Ectodermal cell (in vitro differentiated cells): ENCODE measurements around the gene RNU7-1.
A peak's percentile ranks its signal among the peaks of the same experiment; 100 is the strongest.
"Not testable (repeated sequence)": the region's sequence is repeated elsewhere in the genome, so short reads cannot be mapped to it uniquely, and the experiment has no call there.

ENCODE experiments used
- H3K27ac ChIP-seq: 2 replicates; pipeline ENCODE4 v1.7.0; 2013; ENCODE audit warnings: mild to moderate bottlenecking, low read depth, low read length; ENCODE audit not compliant: insufficient read depth, poor library complexity, severe bottlenecking
- H3K27me3 ChIP-seq: 2 replicates; pipeline ENCODE4 v1.7.0; 2013; ENCODE audit warnings: mild to moderate bottlenecking, low read length; ENCODE audit not compliant: insufficient read depth, control insufficient read depth, poor library complexity, severe bottlenecking
- H3K36me3 ChIP-seq: one replicate; pipeline ENCODE4 v1.7.0; 2013; ENCODE audit warnings: low read length; ENCODE audit not compliant: control insufficient read depth, insufficient read depth
- H3K4me1 ChIP-seq: one replicate; pipeline ENCODE4 v1.7.0; 2013; ENCODE audit warnings: low read length; ENCODE audit not compliant: control insufficient read depth, insufficient read depth
- H3K4me3 ChIP-seq: 2 replicates; pipeline ENCODE4 v1.7.0; 2013; ENCODE audit warnings: low read depth, low read length, control low read depth; ENCODE audit not compliant: insufficient read depth
- H3K9me3 ChIP-seq: 2 replicates; pipeline ENCODE4 v1.7.0; 2013; ENCODE audit warnings: mild to moderate bottlenecking, low read length, moderate library complexity; ENCODE audit not compliant: control insufficient read depth
- WGBS, 2 experiments: methylation state at CpG; one replicate each; pipeline ENCODE4 v1.1.7; 2013; ENCODE audit warnings: missing lambda C conversion rate in 2 of 2; 5-methylcytosine and 5-hydroxymethylcytosine counted together

Gene RNU7-1

DNA sequence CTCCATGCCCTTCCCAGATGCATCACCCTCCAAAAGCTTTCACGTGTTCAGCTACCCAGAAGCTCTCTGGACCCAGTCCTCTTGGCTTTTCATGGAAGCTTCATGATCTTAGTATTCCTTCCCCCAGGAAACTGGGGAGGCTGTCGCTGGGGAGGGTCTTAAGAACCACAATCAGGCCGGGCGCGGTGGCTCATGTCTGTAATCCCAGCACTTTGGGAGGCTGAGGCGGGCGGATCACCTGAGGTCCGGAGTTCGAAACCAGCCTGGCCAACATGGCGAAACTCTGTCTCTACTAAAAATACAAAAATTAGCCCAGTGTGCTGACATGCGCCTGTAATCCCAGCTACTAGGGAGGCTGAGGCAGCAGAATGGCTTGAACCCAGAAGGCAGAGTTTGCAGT, 35.5 kb upstream of the RNU7-1 start:
- not testable (repeated sequence) for H3K9me3 ChIP-seq, H3K27me3 ChIP-seq, H3K36me3 ChIP-seq, H3K4me3 ChIP-seq, H3K27ac ChIP-seq
- 90 to 92% methylated on average over 11 of the region's 11 CpGs for WGBS, 2 experiments
- peaks cover 11% of the 10 kb centered on the region for H3K4me1 ChIP-seq

DNA sequence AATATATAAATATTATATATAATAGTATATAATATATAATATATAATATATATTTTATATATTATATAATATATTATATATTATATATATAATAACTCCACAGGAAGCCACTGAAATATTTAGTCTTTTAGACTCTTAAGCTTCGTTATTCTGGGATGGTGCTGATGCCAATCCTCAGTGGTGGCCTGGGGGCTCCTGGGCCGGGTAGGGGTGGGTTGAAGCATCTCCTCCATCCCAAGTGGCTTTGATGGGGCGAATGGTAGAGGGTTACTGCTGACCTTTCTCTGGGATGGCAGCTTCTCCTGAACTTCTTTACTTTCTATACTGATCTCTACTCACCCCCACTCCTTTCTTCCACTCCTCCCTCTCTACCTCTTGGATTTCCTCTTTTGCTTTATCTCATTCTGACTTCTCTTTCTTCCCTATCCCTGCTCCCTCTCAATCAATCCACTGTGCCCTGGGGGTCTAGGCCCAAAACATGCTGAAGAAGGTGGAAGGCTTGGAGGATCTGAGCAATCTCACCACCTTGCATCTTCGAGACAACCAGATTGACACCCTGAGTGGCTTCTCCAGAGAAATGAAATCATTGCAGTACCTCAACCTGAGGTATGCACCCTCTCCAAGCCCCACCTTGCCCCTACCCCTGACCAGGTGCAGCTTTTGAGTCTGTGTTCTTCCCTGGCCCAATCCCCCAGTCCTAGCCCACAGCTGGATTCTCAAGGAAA, 34.0 kb upstream of the RNU7-1 start:
- Histone ChIP-seq H3K9me3 (no peaks in the 10 kb centered on the region), H3K4me1 (peaks cover 11% of the 10 kb centered on the region), H3K27me3 (no peaks in the 10 kb centered on the region), H3K27ac (no peak overlapping the region), H3K36me3 (no peaks in the 10 kb centered on the region), H3K4me3 (no peak overlapping the region)
- 91 to 94% methylated on average over 4 of the region's 4 CpGs for WGBS, 2 experiments

DNA sequence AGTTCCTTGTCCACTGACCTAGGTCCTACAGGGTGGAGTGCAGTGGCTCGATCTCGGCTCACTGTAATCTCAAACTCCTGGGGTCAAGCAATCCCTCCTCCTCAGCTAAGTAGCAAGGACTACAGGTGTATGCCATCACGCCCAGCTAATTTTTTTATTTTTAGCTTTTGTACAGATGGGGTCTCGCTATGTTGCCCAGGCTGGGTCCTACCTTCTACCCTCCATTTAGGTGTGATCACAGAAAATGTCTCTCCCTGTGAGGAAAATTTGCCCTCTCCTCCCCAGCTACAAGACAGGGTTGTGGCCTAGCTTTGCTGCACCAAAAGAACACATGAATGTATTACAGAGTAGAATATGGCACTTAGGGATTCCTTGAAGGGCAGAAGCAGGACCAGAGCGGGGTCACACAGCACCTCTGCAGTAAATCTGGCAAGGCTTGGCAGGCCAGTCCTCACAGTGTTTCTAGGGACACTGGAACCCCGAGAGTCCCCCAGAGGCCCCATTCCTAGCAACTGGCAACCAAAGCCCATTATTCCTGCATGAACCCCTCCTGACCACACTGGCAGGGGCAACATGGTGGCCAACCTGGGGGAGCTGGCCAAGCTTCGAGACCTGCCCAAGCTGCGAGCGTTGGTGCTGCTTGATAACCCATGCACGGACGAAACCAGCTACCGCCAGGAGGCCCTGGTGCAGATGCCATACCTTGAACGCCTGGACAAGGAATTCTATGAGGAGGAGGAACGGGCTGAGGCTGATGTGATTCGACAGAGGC, 31.3 kb upstream of the RNU7-1 start:
- Histone ChIP-seq H3K4me3 (no peak overlapping the region), H3K27me3 (no peaks in the 10 kb centered on the region), H3K36me3 (peaks cover 8% of the 10 kb centered on the region), H3K4me1 (peaks cover 8% of the 10 kb centered on the region), H3K9me3 (no peaks in the 10 kb centered on the region), H3K27ac (no peak overlapping the region)
- WGBS, 2 experiments = 93 to 94% methylated on average over 15 of the region's 15 CpGs

DNA sequence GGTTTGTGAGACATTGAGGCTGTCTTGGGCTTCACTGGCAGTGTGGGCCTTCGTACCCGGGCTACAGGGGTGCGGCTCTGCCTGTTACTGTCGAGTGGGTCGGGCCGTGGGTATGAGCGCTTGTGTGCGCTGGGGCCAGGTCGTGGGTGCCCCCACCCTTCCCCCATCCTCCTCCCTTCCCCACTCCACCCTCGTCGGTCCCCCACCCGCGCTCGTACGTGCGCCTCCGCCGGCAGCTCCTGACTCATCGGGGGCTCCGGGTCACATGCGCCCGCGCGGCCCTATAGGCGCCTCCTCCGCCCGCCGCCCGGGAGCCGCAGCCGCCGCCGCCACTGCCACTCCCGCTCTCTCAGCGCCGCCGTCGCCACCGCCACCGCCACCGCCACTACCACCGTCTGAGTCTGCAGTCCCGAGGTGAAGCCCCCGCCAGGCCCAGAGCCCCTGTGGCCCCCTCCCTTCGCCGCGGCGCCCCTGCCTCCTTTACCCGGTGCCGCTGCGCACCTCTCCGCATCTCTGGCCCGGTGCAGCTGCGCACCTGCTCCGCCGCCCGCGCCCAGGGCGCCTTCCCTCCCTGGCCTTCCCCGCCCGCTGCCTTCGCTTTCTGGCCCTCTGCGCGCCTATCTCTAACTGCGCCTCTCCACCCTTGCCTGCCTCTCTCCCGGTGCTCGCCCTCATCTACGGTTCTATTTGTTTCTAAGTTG, 29.2 kb upstream of the RNU7-1 start, which contains the start of gene ENO2:
Gene ENO2 (plus strand): TSS at position 335 of the 701 bp plus-strand sequence. CDS start 1,253 bp downstream, outside the sequence.
- peaks cover 20% of the 10 kb centered on the region for H3K36me3 ChIP-seq
- no peak within 1 kb of the TSS for H3K27ac ChIP-seq
- H3K4me1 ChIP-seq = peaks cover 8% of the 10 kb centered on the region
- WGBS, 2 experiments = 1% methylated on average over 68 of the region's 68 CpGs
- H3K27me3 ChIP-seq = no peaks in the 10 kb centered on the region
- H3K9me3 ChIP-seq = no peaks in the 10 kb centered on the region
- peak within 1 kb of the TSS; percentile 75 for H3K4me3 ChIP-seq

DNA sequence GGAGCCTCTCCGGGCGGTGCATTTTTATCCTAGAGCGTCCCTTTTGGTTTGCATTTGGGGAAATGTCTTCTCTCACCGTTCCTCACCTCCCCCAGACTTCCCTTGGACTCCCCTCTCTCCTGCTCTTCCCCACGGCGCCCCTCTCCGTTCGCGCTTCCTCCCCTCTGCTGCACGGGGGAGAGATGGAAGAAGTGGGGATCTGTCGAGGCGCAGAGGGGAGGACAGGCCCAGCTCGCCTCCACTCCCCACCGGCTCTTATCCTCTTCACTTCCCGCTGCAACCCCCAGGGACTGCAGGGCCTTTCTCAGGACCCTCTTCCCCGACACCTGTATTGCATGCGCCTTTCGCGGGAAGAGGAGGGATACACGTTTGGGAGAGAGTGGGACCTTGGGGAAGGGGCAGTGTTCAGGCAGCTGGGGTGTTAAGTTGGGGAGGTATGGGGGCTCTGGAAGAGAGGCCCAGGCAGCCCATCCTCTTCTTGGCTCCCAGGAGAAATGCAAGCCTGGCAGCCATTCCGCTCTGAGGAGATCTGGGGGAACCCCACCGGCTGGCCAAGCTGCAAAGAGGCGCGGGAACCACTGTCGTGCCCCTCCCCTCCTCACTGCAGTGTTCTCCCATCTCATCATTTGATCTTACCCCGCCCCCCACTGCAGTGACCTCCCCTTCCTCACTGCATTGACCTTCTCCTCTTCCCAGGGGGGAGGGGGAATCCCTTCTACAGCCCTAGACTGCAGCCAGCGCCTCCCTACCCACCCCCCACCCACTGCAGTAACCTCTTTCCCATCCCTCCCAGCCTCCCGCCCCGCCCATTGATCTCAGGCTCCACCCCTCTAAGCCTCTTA, 28.4 kb upstream of the RNU7-1 start:
- Histone ChIP-seq H3K36me3 (peaks cover 27% of the 10 kb centered on the region), H3K27ac (no peak overlapping the region), H3K4me3 (peak overlapping the region; percentile 75), H3K27me3 (no peaks in the 10 kb centered on the region), H3K9me3 (no peaks in the 10 kb centered on the region), H3K4me1 (peaks cover 8% of the 10 kb centered on the region)
- 2 to 4% methylated on average over 29 of the region's 29 CpGs for WGBS, 2 experiments

DNA sequence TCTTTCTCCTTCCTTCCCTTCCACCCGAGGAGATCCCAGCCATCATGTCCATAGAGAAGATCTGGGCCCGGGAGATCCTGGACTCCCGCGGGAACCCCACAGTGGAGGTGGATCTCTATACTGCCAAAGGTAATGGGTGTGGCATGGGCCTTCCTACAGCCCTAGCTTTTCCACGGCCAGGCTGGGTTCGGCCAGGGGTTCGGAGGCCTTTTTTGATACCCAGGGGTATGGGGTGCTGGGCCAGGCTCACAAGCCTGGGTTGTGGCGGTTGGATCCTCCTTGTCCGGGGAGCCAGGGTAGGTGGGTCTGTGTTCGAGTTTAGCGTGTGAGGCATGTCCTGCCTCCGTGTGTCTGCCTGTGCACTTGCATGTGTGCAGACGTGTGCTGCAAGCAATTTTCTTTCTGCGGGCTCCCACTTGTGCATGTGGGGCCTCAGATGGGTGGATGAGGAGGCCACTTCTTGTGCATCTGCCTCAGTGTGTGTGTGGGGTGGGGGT, 27.8 kb upstream of the RNU7-1 start:
- peaks cover 8% of the 10 kb centered on the region for H3K4me1 ChIP-seq
- 77 to 82% methylated on average over 14 of the region's 14 CpGs for WGBS, 2 experiments
- H3K9me3 ChIP-seq = no peaks in the 10 kb centered on the region
- peaks cover 28% of the 10 kb centered on the region for H3K36me3 ChIP-seq
- peak overlapping the region; percentile 75 for H3K4me3 ChIP-seq
- H3K27ac ChIP-seq = no peak overlapping the region
- no peaks in the 10 kb centered on the region for H3K27me3 ChIP-seq

DNA sequence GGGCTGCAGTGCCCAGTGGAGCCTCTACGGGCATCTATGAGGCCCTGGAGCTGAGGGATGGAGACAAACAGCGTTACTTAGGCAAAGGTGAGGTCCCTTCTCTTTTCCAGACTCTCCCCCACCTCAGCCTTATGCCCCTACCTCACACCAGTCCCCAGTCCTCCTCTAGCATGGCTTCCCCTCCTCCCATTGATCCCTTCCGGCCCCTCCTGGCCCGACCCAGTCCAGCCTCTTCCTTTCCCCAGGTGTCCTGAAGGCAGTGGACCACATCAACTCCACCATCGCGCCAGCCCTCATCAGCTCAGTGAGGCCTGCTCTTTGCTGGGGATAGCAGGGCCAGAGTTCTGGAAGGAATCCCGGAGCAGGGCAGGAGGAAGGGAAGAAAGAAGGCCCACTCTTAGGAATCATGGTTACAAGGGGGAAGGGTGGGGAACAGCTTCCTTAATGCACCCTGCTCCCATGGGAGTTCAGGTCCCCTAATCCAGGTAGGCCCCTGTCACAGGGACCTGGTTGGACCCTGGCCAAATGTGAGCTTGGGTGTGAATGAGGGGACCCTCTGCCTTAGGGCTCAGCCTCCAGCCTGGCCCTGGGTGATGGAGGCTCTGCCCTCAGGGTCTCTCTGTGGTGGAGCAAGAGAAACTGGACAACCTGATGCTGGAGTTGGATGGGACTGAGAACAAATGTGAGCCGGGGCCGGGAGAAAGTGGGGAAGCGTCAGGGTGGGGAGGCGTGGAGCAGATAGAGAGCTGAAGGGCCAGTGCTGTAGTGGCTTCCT, 27.0 kb upstream of the RNU7-1 start:
- WGBS, 2 experiments = 92 to 93% methylated on average over 11 of the region's 11 CpGs
- H3K27me3 ChIP-seq = no peaks in the 10 kb centered on the region
- H3K36me3 ChIP-seq = peaks cover 30% of the 10 kb centered on the region
- H3K9me3 ChIP-seq = no peaks in the 10 kb centered on the region
- no peak overlapping the region for H3K27ac ChIP-seq
- peaks cover 8% of the 10 kb centered on the region for H3K4me1 ChIP-seq
- H3K4me3 ChIP-seq = peak overlapping the region; percentile 75

DNA sequence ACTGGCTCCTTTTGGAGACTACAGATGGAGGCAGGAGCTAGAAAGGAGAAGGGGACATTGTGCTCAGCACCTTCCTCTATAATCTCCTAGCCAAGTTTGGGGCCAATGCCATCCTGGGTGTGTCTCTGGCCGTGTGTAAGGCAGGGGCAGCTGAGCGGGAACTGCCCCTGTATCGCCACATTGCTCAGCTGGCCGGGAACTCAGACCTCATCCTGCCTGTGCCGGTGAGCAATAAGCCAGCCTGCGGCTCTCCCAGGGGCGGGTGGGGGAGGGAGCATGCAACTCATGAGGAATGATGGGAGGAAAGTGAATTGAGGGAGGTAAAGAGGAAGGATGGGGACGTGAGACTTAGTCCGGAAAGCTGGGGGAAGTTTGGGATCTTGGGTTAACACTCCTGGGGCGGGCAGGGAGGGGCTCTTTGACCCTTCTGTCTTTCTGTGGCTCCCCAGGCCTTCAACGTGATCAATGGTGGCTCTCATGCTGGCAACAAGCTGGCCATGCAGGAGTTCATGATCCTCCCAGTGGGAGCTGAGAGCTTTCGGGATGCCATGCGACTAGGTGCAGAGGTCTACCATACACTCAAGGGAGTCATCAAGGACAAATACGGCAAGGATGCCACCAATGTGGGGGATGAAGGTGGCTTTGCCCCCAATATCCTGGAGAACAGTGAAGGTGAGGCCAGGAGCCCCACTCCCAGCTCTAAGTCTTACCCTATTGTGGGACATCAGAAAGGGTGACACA, 26.0 kb upstream of the RNU7-1 start:
- 89% methylated on average over 14 of the region's 14 CpGs for WGBS, 2 experiments
- H3K4me3 ChIP-seq = no peak overlapping the region
- H3K27me3 ChIP-seq = no peaks in the 10 kb centered on the region
- H3K9me3 ChIP-seq = no peaks in the 10 kb centered on the region
- H3K27ac ChIP-seq = no peak overlapping the region
- H3K4me1 ChIP-seq = peaks cover 8% of the 10 kb centered on the region
- peaks cover 39% of the 10 kb centered on the region for H3K36me3 ChIP-seq
